GM23338 (cell line): Measurements from ENCODE around the gene CEACAM8. TPM values are rescaled to one million over a fixed set of nuclear protein-coding genes. Genes with fewer than 3 reads are reported as not detected.

Experiments
- ATAC-seq: fragments of 200-7000 bp; cut with Tn5 transposase; 3 replicates; pipeline ENCODE4 v1.9.1; 2020
- DNase-seq: peaks from one replicate; pipeline ENCODE4 v3.0.0-alpha.2; 2015; ENCODE audit warnings: low spot score
- H2AFZ ChIP-seq: fragments of 200-600 bp; sonication (generic); 2 replicates; pipeline ENCODE4 v1.8.0; 2016; ENCODE audit warnings: antibody characterized with exemption, mild to moderate bottlenecking, moderate library complexity
- H3F3A ChIP-seq: fragments of 200-600 bp; sonication (generic); replicated peaks from 2 replicates; pipeline ENCODE4 v1.8.0; 2017; ENCODE audit warnings: antibody characterized with exemption, mixed run types, low read depth
- H3K27ac ChIP-seq: fragments of 200-600 bp; sonication (generic); 2 replicates; pipeline ENCODE4 v1.6.1; 2016; ENCODE audit warnings: low read depth
- H3K27me3 ChIP-seq: fragments of 200-600 bp; sonication (generic); 2 replicates; pipeline ENCODE4 v1.8.0; 2016; ENCODE audit warnings: mild to moderate bottlenecking, mixed run types, moderate library complexity; ENCODE audit not compliant: insufficient read depth
- H3K36me3 ChIP-seq: fragments of 200-600 bp; sonication (generic); 2 replicates; pipeline ENCODE4 v1.8.0; 2016; ENCODE audit warnings: mild to moderate bottlenecking; ENCODE audit not compliant: insufficient read depth
- H3K4me1 ChIP-seq: fragments of 200-600 bp; sonication (generic); 2 replicates; pipeline ENCODE4 v1.8.0; 2016; ENCODE audit warnings: mild to moderate bottlenecking, moderate library complexity; ENCODE audit not compliant: insufficient read depth
- H3K4me2 ChIP-seq: fragments of 200-600 bp; sonication (generic); 2 replicates; pipeline ENCODE4 v1.7.1; 2017; ENCODE audit warnings: mixed run types
- H3K4me3 ChIP-seq: fragments of 200-600 bp; sonication (generic); 2 replicates; pipeline ENCODE4 v1.6.1; 2016; ENCODE audit warnings: mixed run types
- H3K79me2 ChIP-seq: fragments of 200-600 bp; sonication (generic); replicated peaks from 2 replicates; pipeline ENCODE4 v1.8.0; 2017; ENCODE audit warnings: mild to moderate bottlenecking; ENCODE audit not compliant: insufficient read depth
- H3K9me2 ChIP-seq: fragments of 200-600 bp; sonication (generic); 2 replicates; pipeline ENCODE4 v1.8.0; 2017; ENCODE audit not compliant: insufficient read depth
- H4K20me1 ChIP-seq: fragments of 200-600 bp; sonication (generic); replicated peaks from 2 replicates; pipeline ENCODE4 v1.8.0; 2017; ENCODE audit warnings: mild to moderate bottlenecking; ENCODE audit not compliant: insufficient read depth
- H3K27ac Mint-ChIP-seq: 2 replicates; pipeline ENCODE4 v1.8.0; 2020; ENCODE audit warnings: inconsistent platforms, mild to moderate bottlenecking, moderate library complexity, mixed read lengths
- H3K27me3 Mint-ChIP-seq: 3 replicates; pipeline ENCODE4 v1.8.0; 2022; ENCODE audit warnings: low read depth, mild to moderate bottlenecking, moderate library complexity, mixed read lengths, inconsistent platforms; ENCODE audit not compliant: insufficient read depth, poor library complexity
- H3K36me3 Mint-ChIP-seq: 3 replicates; pipeline ENCODE4 v1.8.0; 2021; ENCODE audit warnings: low read depth, mild to moderate bottlenecking, inconsistent platforms, moderate library complexity, mixed read lengths
- H3K4me1 Mint-ChIP-seq: 3 replicates; pipeline ENCODE4 v1.8.0; 2020; ENCODE audit warnings: mild to moderate bottlenecking, inconsistent platforms, mixed read lengths
- H3K4me3 Mint-ChIP-seq: 3 replicates; pipeline ENCODE4 v1.8.0; 2021; ENCODE audit warnings: moderate library complexity, mild to moderate bottlenecking, inconsistent platforms, mixed read lengths
- H3K9me3 Mint-ChIP-seq: 3 replicates; pipeline ENCODE4 v1.8.0; 2020; ENCODE audit warnings: moderate library complexity, mild to moderate bottlenecking, inconsistent platforms, mixed read lengths
- CREB1 ChIP-seq: fragments of 250-450 bp; sonication (Bioruptor Pico); IDR thresholded peaks from 2 replicates; pipeline ENCODE4 v1.5.0; 2020; ENCODE audit warnings: low read depth, mild to moderate bottlenecking, moderate library complexity
- ETS1 ChIP-seq: IDR thresholded peaks from 2 replicates; pipeline ENCODE4 v1.6.1; 2016; ENCODE audit warnings: antibody characterized with exemption
- EZH2 ChIP-seq: fragments of 200-600 bp; sonication (generic); IDR thresholded peaks from one replicate; pipeline ENCODE4 v1.8.0; 2017; ENCODE audit warnings: antibody characterized with exemption, mild to moderate bottlenecking, low read depth; ENCODE audit not compliant: unreplicated experiment
- JUNB ChIP-seq: IDR thresholded peaks from one replicate; pipeline ENCODE4 v1.6.1; 2016; ENCODE audit warnings: antibody characterized with exemption; ENCODE audit not compliant: unreplicated experiment
- NANOG ChIP-seq: IDR thresholded peaks from 2 replicates; pipeline ENCODE4 v1.6.1; 2016; ENCODE audit warnings: antibody characterized with exemption, borderline replicate concordance
- POLR2AphosphoS5 ChIP-seq: IDR thresholded peaks from 2 replicates; pipeline ENCODE4 v1.6.1; 2016; ENCODE audit warnings: antibody characterized with exemption, low read depth
- STAT1 ChIP-seq: IDR thresholded peaks from one replicate; pipeline ENCODE4 v1.6.1; 2016; ENCODE audit warnings: antibody characterized with exemption; ENCODE audit not compliant: unreplicated experiment
- ZNF114 ChIP-seq: fragments of 250-450 bp; sonication (Bioruptor Pico); IDR thresholded peaks from 2 replicates; pipeline ENCODE4 v1.5.0; 2020; ENCODE audit warnings: mild to moderate bottlenecking, moderate library complexity
- ZNF462 ChIP-seq: fragments of 250-450 bp; sonication (Bioruptor Pico); IDR thresholded peaks from 2 replicates; pipeline ENCODE4 v1.5.0; 2020; ENCODE audit warnings: mild to moderate bottlenecking, moderate library complexity
- polyA plus RNA-seq: library from polyadenylated mRNA; unstranded; fragments of >200 nt; fragmentation: Nextera tagmentation; extraction: Ambion mirVana; gene quantifications from 2 replicates; pipeline ENCODE4 v1.2.1, GENCODE V29; 2016
- total RNA-seq: library from RNA; depleted of rRNA; stranded (reverse); fragments of >200 nt; shearing (Covaris generic); gene quantifications from 2 replicates; pipeline ENCODE4 v1.2.3, GENCODE V29; 2014
- TF ChIP-seq, protein P1 (sequence below): IDR thresholded peaks from one replicate; pipeline ENCODE4 v1.6.1; 2018; ENCODE audit warnings: antibody characterized with exemption; ENCODE audit not compliant: unreplicated experiment

CEACAM8 gene
- total and polyA plus RNA-seq, 2 experiments from 2014 or later, result not detected

DNA sequence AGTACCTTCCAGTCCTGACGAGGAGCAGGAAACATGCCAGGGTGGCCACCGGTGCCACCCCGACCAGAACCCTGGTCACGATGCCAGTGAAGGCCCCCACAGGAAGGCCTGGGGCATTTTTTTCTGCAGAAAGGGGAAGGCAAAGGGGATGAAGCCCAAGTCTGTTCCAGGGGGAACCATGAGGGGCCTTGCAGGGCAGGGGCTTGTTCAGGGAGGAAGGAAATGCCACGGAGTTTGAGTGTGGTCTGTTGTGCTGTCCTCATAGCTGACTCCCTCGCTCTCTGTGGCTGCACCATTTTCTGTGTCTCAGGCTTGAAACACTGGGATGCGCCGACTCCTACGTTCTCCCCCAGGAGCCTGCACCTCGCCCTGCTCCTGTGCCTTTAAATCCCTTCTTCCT lies 38.9 kb downstream of the CEACAM8 start (continued):
- no peak for TF ChIP-seq EZH2

- H3K4me1 Mint-ChIP-seq, result peaks cover 42% of the 10 kb centered on the region
- no peak overlapping the region for H3K4me2 ChIP-seq
- peak; percentile 52 for DNase-seq
Measured at GRCh38 chr19:42555317-42555716, 39.4 kb downstream of the CEACAM8 start.

More at GRCh38 chr19:42555317-42555716, 39.4 kb downstream of the CEACAM8 start:
- Histone ChIP-seq H3K36me3 (no peaks in the 10 kb centered on the region), H3K4me1 (peaks cover 35% of the 10 kb centered on the region), H3K27ac (no peak overlapping the region), H4K20me1 (no peaks in the 10 kb centered on the region), H3F3A (no peaks in the 10 kb centered on the region), H3K4me3 (no peak overlapping the region), H3K9me2 (no peaks in the 10 kb centered on the region), H3K27me3 (no peaks in the 10 kb centered on the region), H3K79me2 (no peaks in the 10 kb centered on the region), H2AFZ (no peak overlapping the region)
- H3K4me3 Mint-ChIP-seq, result no peak overlapping the region
- peak; percentile 61 for ATAC-seq
- peaks cover 13% of the 10 kb centered on the region for H3K9me3 Mint-ChIP-seq
- no peak overlapping the region for H3K27ac Mint-ChIP-seq
- peaks cover 14% of the 10 kb centered on the region for H3K27me3 Mint-ChIP-seq
- H3K36me3 Mint-ChIP-seq, result peaks cover 5% of the 10 kb centered on the region; the same call in 2 of the 3 replicates
- TF ChIP-seq NANOG, result no peak
- TF ChIP-seq JUNB, result no peak
- no peak for TF ChIP-seq ZNF114
- no peak for TF ChIP-seq ETS1
- TF ChIP-seq STAT1, result no peak
- no peak for TF ChIP-seq CREB1 (CRISPR knock-in tag)
- no peak for TF ChIP-seq POLR2AphosphoS5
- TF ChIP-seq, protein P1, sequence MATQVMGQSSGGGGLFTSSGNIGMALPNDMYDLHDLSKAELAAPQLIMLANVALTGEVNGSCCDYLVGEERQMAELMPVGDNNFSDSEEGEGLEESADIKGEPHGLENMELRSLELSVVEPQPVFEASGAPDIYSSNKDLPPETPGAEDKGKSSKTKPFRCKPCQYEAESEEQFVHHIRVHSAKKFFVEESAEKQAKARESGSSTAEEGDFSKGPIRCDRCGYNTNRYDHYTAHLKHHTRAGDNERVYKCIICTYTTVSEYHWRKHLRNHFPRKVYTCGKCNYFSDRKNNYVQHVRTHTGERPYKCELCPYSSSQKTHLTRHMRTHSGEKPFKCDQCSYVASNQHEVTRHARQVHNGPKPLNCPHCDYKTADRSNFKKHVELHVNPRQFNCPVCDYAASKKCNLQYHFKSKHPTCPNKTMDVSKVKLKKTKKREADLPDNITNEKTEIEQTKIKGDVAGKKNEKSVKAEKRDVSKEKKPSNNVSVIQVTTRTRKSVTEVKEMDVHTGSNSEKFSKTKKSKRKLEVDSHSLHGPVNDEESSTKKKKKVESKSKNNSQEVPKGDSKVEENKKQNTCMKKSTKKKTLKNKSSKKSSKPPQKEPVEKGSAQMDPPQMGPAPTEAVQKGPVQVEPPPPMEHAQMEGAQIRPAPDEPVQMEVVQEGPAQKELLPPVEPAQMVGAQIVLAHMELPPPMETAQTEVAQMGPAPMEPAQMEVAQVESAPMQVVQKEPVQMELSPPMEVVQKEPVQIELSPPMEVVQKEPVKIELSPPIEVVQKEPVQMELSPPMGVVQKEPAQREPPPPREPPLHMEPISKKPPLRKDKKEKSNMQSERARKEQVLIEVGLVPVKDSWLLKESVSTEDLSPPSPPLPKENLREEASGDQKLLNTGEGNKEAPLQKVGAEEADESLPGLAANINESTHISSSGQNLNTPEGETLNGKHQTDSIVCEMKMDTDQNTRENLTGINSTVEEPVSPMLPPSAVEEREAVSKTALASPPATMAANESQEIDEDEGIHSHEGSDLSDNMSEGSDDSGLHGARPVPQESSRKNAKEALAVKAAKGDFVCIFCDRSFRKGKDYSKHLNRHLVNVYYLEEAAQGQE, result no peak
- TF ChIP-seq ZNF462 (CRISPR knock-in tag), result no peak
